Endothelial cell of umbilical vein (primary cell): ENCODE results near the gene MRAS. TPM values are rescaled to one million over a fixed set of nuclear protein-coding genes. Genes with fewer than 3 reads are reported as not detected.

Experiments used
- BruUV-seq: library from RNA; stranded (reverse); fragments of 400-500 nt; replicated peaks from 2 replicates; lab custom pipeline; 2021; lab: Mats Ljungman, UMichigan
- CTCF ChIA-PET: fragments of 300-600, 350-600 bp; sonication (Branson Sonifier 250); formaldehyde crosslinking; loops from one replicate; lab custom pipeline; 2021; ENCODE audit warnings: antibody characterized with exemption, inconsistent platforms; lab: Charles Lee
- POLR2A ChIA-PET: fragments of 300-600, 350-600 bp; sonication (Branson Sonifier 250); formaldehyde crosslinking; loops from one replicate; lab custom pipeline; 2021; ENCODE audit warnings: antibody characterized with exemption, inconsistent platforms; lab: Charles Lee
- DNase-seq: peaks from one replicate; pipeline ENCODE4 v3.0.0-alpha.2; 2011; ENCODE audit warnings: low read depth, low spot score
- FAIRE-seq: peaks from 2 replicates; lab custom pipeline; 2011; peaks lifted over from hg19 to GRCh38; lab: Jason Lieb, UNC
- H2AFZ ChIP-seq: 2 replicates; pipeline ENCODE4 v1.6.0; 2012; ENCODE audit warnings: low read depth, low read length, control low read depth, inconsistent platforms
- H3K27ac ChIP-seq: 2 replicates; pipeline ENCODE4 v1.5.1; 2011; ENCODE audit warnings: low read depth, mild to moderate bottlenecking, control low read depth, low read length, moderate library complexity; ENCODE audit not compliant: insufficient read depth
- H3K27me3 ChIP-seq, 2 experiments: 2 replicates each; pipeline versions ENCODE4 v1.6.0 to v1.6.1; 2011; ENCODE audit warnings: low read length in 2 of 2, mixed read lengths in 1 of 2; ENCODE audit not compliant: control insufficient read depth in 2 of 2, insufficient read depth in 2 of 2
- H3K36me3 ChIP-seq, 2 experiments: 2 replicates in 1 of 2; 3 replicates in 1 of 2; pipeline ENCODE4 v1.5.1; 2011; ENCODE audit warnings: low read length in 2 of 2, mild to moderate bottlenecking in 1 of 2, moderate library complexity in 1 of 2; ENCODE audit not compliant: control insufficient read depth in 2 of 2, insufficient read depth in 2 of 2; ENCODE audit errors: extremely low read depth in 1 of 2
- H3K4me1 ChIP-seq: 3 replicates; pipeline ENCODE4 v1.5.1; 2011; ENCODE audit warnings: mild to moderate bottlenecking, low read length; ENCODE audit not compliant: control insufficient read depth, insufficient read depth; ENCODE audit errors: extremely low read depth
- H3K4me2 ChIP-seq: 2 replicates; pipeline ENCODE4 v1.6.1; 2011; ENCODE audit warnings: low read length, control low read depth, mixed read lengths; ENCODE audit not compliant: insufficient read depth
- H3K4me3 ChIP-seq, 3 experiments: fragments of 200-600 bp in 1 of 3; sonication (generic), shearing (Covaris generic) in 1 of 3; replicated peaks in 1 of 3; 2 replicates each; pipeline ENCODE4 v1.5.1; 2011 to 2016; ENCODE audit warnings: control low read depth in 3 of 3, low read length in 3 of 3, mild to moderate bottlenecking in 2 of 3, inconsistent platforms in 1 of 3, low read depth in 1 of 3, moderate library complexity in 1 of 3; ENCODE audit not compliant: insufficient read depth in 1 of 3
- H3K79me2 ChIP-seq: 2 replicates; pipeline ENCODE4 v1.6.0; 2012; ENCODE audit warnings: low read length, inconsistent platforms; ENCODE audit not compliant: control insufficient read depth, insufficient read depth
- H3K9ac ChIP-seq: replicated peaks from 2 replicates; pipeline ENCODE3; 2011; ENCODE audit warnings: low read length, control low read depth; ENCODE audit not compliant: insufficient read depth; ENCODE audit errors: extremely low read depth
- H3K9me1 ChIP-seq: replicated peaks from 3 replicates; pipeline ENCODE4 v1.6.0; 2011; ENCODE audit warnings: mild to moderate bottlenecking, low read length; ENCODE audit not compliant: control insufficient read depth, insufficient read depth; ENCODE audit errors: extremely low read depth
- H3K9me3 ChIP-seq: replicated peaks from 2 replicates; pipeline ENCODE4 v1.5.1; 2012; ENCODE audit warnings: low read length, inconsistent platforms; ENCODE audit not compliant: control insufficient read depth, insufficient read depth
- H4K20me1 ChIP-seq: replicated peaks from 2 replicates; pipeline ENCODE3; 2011; ENCODE audit warnings: mild to moderate bottlenecking, low read length; ENCODE audit not compliant: control insufficient read depth, insufficient read depth; ENCODE audit errors: extremely low read depth
- EZH2 ChIP-seq: IDR thresholded peaks from 2 replicates; pipeline ENCODE4 v1.6.1; 2012; ENCODE audit warnings: borderline replicate concordance, low read depth, mild to moderate bottlenecking, moderate library complexity, low read length, inconsistent platforms; ENCODE audit not compliant: severe bottlenecking
- GATA2 ChIP-seq: IDR thresholded peaks from 2 replicates; pipeline ENCODE4 v1.7.0; 2011; ENCODE audit warnings: low read depth, mild to moderate bottlenecking, moderate library complexity, mixed read lengths, low read length; ENCODE audit not compliant: insufficient read length, insufficient read depth
- JUN ChIP-seq: IDR thresholded peaks from 2 replicates; pipeline ENCODE4 v1.6.1; 2011; ENCODE audit warnings: borderline replicate concordance, low read depth; ENCODE audit not compliant: insufficient read length, insufficient read depth
- MYC ChIP-seq: IDR thresholded peaks from one replicate; pipeline ENCODE4 v1.6.1; 2011; ENCODE audit warnings: mild to moderate bottlenecking, low read depth, low read length
- POLR2A ChIP-seq: IDR thresholded peaks from 2 replicates; pipeline ENCODE4 v1.6.1; 2012; ENCODE audit warnings: low read depth, mild to moderate bottlenecking, control low read depth, low read length
- POLR2AphosphoS5 ChIP-seq: IDR thresholded peaks from 2 replicates; pipeline ENCODE4 v1.6.1; 2012; ENCODE audit warnings: low read depth, mild to moderate bottlenecking, control low read depth, low read length, moderate library complexity; ENCODE audit not compliant: insufficient read depth
- dilution Hi-C: fragments of 300-500 bp; cut with MboI; formaldehyde crosslinking; loops from one replicate; pipeline ENCODE4 v1.15.0; 2019; ENCODE audit warnings: low sequenced_read_pairs; ENCODE audit not compliant: extremely low pct_ligation_motif_present
- intact Hi-C: fragments of 100-400 bp; cut with micrococcal nuclease; formaldehyde crosslinking; loops from one replicate; pipeline ENCODE4 v1.10.0; 2022
- polyA plus RNA-seq, 4 experiments: library from polyadenylated mRNA; depleted of rRNA in 3 of 4; stranded (reverse) in 3 of 4; unstranded in 1 of 4; fragments of >200 nt; gene quantifications; 2 replicates each; pipeline versions ENCODE4 v1.2.1 to v1.2.3, GENCODE V29; 2011 to 2012; ENCODE audit warnings: missing spikeins in 1 of 4
- total RNA-seq: library from RNA; stranded (reverse); gene quantifications from 2 replicates; pipeline ENCODE4 v1.2.3, GENCODE V29; 2021

MRAS gene
- total and polyA plus RNA-seq, 2 donors (not counting 3 experiments of a cell fraction or from before 2014, with no cell fraction given): 14.6 to 16.5 TPM

DNA sequence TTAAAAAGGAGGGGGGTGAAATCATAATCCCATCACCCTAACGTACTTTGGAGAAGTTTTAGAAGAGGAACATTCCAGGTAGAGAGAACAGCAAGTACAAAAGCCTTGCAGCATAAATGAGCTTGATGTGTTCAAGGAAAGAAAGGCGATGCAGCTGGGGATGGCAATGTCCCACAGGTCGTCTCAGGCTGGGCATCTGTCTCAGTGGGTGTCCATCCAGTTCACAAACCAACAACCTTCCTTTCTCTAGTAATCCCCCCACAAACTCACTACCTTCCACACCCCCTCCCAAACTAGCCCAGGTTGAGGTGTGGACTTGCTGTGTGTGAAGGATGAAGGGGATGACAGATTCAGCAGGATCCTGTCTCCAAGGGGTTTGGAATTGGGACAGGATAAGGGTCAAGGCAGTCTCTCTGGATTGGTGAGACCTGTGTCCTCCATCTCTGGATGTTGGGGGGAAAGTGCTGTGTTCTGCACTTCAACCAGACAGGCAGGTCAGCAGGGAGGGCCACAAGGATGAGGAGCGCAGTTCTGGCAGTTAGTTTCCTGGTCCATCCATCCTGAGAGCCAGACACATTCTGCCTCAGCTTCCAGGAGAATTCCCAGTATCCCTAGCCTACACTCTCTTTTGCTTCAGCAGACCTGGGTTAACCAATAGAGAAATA is 84.3 kb downstream of the MRAS start:
- POLR2A ChIA-PET: no interaction called here
- Histone ChIP-seq H3K27me3 (peaks cover 39 to 41% of the 10 kb centered on the region in 2 experiments), H3K4me2 (no peak overlapping the region), H3K36me3 (no peaks in the 10 kb centered on the region), H3K4me1 (peaks cover 16% of the 10 kb centered on the region), H3K9me1 (no peaks in the 10 kb centered on the region), H3K79me2 (no peaks in the 10 kb centered on the region), H3K27ac (no peak overlapping the region), H3K9ac (no peak overlapping the region), H4K20me1 (no peaks in the 10 kb centered on the region), H3K9me3 (no peaks in the 10 kb centered on the region), H2AFZ (no peak overlapping the region), H3K4me3 (no peak overlapping the region)
- CTCF ChIA-PET: no interaction called here
- intact Hi-C loops: no loop called here
- dilution Hi-C loops: no loop called here
- no peak for FAIRE-seq
- TF ChIP-seq EZH2 (no peak), POLR2A (no peak)
- BruUV-seq: no TSS peak
- no peak for DNase-seq

DNA sequence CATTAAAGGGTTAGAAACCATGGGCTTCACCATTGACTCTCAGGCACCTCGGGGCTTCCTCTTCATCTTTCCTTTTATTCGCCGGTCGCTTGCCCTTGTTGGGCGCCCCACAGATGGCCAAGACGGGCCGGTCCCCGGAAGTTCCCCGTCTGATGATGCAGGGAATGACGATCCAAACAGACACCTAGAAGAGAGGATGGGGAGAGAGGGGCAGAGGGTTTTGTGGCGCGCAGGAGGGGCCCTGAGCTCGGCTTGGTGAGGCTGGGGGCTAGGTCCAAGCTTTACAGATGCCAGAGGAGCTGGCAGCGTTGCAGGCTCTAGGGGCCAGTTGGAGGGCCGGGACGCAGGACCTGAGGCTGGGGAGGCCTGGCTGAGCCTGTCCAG is 85.5 kb downstream of the MRAS start:
- no peaks in the 10 kb centered on the region for H3K79me2 ChIP-seq
- TF ChIP-seq MYC (no peak), EZH2 (no peak), POLR2AphosphoS5 (no peak), JUN (no peak), GATA2 (no peak)
- BruUV-seq: no TSS peak
- DNase-seq (no peak), FAIRE-seq (no peak)
- dilution Hi-C loops: no loop called here
- no peak overlapping the region for H3K4me3 ChIP-seq
- intact Hi-C loops: no loop called here
- H3K9me3 ChIP-seq: no peaks in the 10 kb centered on the region
- ChIA-PET POLR2A (no interaction called here), CTCF (interaction anchor here (1.4 to 1.5 kb wide), 4 partner anchors 17 to 502 kb away, joined by 4 to 7 read pairs (median 6); no protein-coding TSS in a partner anchor)
- no peaks in the 10 kb centered on the region for H4K20me1 ChIP-seq
- H3K9me1 ChIP-seq: no peaks in the 10 kb centered on the region
- H3K4me1 ChIP-seq: peaks cover 16% of the 10 kb centered on the region
- no peaks in the 10 kb centered on the region for H3K36me3 ChIP-seq
- peaks cover 39 to 41% of the 10 kb centered on the region in 2 experiments for H3K27me3 ChIP-seq
- H3K9ac ChIP-seq: no peak overlapping the region
- H3K27ac ChIP-seq: no peak overlapping the region
- no peak overlapping the region for H3K4me2 ChIP-seq
- H2AFZ ChIP-seq: no peak overlapping the region
